DOHH2 (cell line): ENCODE data around the gene GMEB2.

Experiments
- EZH2phosphoT487 ChIP-seq: fragments of 200-600 bp; sonication (generic); IDR thresholded peaks from 2 replicates; pipeline ENCODE4 v1.6.1; 2017; ENCODE audit warnings: borderline replicate concordance, mild to moderate bottlenecking, antibody characterized with exemption, low read length, moderate library complexity, mixed read lengths
- TF ChIP-seq, protein P1 (sequence below): fragments of 200-600 bp; sonication (generic); IDR thresholded peaks from one replicate; pipeline ENCODE4 v1.5.1; 2014; ENCODE audit warnings: antibody characterized with exemption, mild to moderate bottlenecking, low read depth, low read length; ENCODE audit not compliant: poor library complexity, severe bottlenecking

DNA sequence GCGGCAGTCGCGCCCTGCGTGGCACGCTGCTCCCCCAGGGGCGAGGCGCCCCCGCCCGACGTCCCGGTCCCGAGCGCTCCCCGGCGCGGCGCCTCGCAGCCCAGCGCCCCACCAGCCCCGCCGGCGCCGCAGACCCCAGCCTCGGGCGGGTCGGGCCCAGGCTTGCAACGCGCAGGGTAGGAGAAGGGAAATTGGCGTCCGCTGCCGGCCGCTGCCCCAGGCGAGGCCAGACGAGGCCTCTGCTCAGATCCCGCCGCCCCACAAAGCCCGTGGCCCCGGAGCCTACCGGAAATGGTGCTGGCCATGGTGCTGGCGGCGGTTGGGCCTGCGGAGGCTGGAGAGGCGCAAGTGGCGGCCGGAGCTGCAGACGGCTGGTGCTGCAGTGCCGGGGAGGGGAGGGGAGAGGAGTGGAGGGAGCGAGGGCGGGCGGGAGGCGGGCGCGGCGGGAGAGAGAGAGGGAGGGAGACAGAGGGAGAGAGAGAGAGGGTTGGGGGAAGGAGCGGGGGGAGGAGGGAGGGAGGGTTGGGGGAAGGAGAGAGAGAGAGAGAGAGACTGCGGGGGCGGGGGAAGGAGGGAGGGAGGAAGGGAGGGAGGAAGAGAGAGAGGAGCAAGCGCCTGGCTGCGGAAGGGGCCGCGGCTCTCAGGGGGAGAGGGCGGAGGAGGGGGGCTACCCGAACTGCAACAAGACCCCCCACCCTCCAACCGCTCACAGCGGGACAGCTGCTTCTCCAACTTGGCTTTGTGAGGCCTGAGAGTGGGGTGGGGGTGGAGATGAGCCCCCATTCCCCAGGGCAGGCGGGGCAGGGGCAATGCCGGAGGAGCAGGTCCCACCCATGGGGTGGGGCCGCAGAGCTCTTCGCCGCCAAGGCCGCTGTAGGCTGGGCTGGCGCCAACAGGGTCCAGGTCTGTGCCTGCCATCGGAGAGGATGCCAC is 26.4 kb upstream of the GMEB2 start, which contains the start of gene STMN3:
- TF ChIP-seq, protein P1, sequence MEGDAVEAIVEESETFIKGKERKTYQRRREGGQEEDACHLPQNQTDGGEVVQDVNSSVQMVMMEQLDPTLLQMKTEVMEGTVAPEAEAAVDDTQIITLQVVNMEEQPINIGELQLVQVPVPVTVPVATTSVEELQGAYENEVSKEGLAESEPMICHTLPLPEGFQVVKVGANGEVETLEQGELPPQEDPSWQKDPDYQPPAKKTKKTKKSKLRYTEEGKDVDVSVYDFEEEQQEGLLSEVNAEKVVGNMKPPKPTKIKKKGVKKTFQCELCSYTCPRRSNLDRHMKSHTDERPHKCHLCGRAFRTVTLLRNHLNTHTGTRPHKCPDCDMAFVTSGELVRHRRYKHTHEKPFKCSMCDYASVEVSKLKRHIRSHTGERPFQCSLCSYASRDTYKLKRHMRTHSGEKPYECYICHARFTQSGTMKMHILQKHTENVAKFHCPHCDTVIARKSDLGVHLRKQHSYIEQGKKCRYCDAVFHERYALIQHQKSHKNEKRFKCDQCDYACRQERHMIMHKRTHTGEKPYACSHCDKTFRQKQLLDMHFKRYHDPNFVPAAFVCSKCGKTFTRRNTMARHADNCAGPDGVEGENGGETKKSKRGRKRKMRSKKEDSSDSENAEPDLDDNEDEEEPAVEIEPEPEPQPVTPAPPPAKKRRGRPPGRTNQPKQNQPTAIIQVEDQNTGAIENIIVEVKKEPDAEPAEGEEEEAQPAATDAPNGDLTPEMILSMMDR, result no peak
- no peak for TF ChIP-seq EZH2phosphoT487
